HG02588 (cell line): Measurements from ENCODE around the gene ALDH1A2.
"Not testable (repeated sequence)": the region's sequence is repeated elsewhere in the genome, so short reads cannot be mapped to it uniquely, and the experiment has no call there.

Experiments
- ATAC-seq: cut with Tn5 transposase; IDR thresholded peaks from one replicate; pipeline ENCODE4 v1.9.1; 2021; ENCODE audit warnings: mild to moderate bottlenecking, moderate library complexity; ENCODE audit not compliant: unreplicated experiment

The ALDH1A2 gene

GRCh38 chr15:58043192-58043903 is 22.2 kb downstream of the ALDH1A2 start:
- ATAC-seq = no peak

- ATAC-seq = no peak
Observed at GRCh38 chr15:58042006-58042405, 23.5 kb downstream of the ALDH1A2 start.

GRCh38 chr15:58040150-58040549 is 25.4 kb downstream of the ALDH1A2 start:
- ATAC-seq = no peak

- no peak for ATAC-seq
Observed at GRCh38 chr15:58039079-58040035, 26.2 kb downstream of the ALDH1A2 start.

- no peak for ATAC-seq
Observed at GRCh38 chr15:58038426-58039078, 27.0 kb downstream of the ALDH1A2 start.

GRCh38 chr15:58037723-58038301 is 27.7 kb downstream of the ALDH1A2 start:
- no peak for ATAC-seq

GRCh38 chr15:58036579-58036978 is 28.9 kb downstream of the ALDH1A2 start:
- ATAC-seq = no peak

- not testable (repeated sequence) for ATAC-seq
Observed at GRCh38 chr15:58028392-58028791, 37.1 kb downstream of the ALDH1A2 start.

GRCh38 chr15:58026552-58026951 is 39.0 kb downstream of the ALDH1A2 start:
- no peak for ATAC-seq

- ATAC-seq = no peak
Observed at GRCh38 chr15:58026051-58026450, 39.5 kb downstream of the ALDH1A2 start.

GRCh38 chr15:58021332-58022230 is 43.9 kb downstream of the ALDH1A2 start:
- no peak for ATAC-seq

GRCh38 chr15:58019503-58020376 is 45.8 kb downstream of the ALDH1A2 start:
- ATAC-seq = no peak

GRCh38 chr15:58017869-58018268 is 47.6 kb downstream of the ALDH1A2 start:
- no peak for ATAC-seq

GRCh38 chr15:58016581-58017175 is 48.8 kb downstream of the ALDH1A2 start:
- ATAC-seq = no peak

GRCh38 chr15:58015565-58015964 is 49.9 kb downstream of the ALDH1A2 start:
- no peak for ATAC-seq

- ATAC-seq = no peak
Observed at GRCh38 chr15:58014470-58014869, 51.0 kb downstream of the ALDH1A2 start.

GRCh38 chr15:58014040-58014439 is 51.5 kb downstream of the ALDH1A2 start:
- no peak for ATAC-seq

- no peak for ATAC-seq
Observed at GRCh38 chr15:58010983-58011382, 54.5 kb downstream of the ALDH1A2 start.

GRCh38 chr15:58003810-58004209 is 61.7 kb downstream of the ALDH1A2 start:
- ATAC-seq = no peak
